ENCODE data around the gene PP2D1. TPM values are rescaled to one million over a fixed set of nuclear protein-coding genes. Genes with fewer than 3 reads are reported as not detected.
A peak's percentile ranks its signal among the peaks of the same experiment; 100 is the strongest.

The PP2D1 gene
- total RNA-seq, 1 experiment from 2014 or later = not detected

GRCh38 chr3:20042331-20042730 is 30.3 kb upstream of the PP2D1 start:
- no peak overlapping the region for H3K27ac ChIP-seq (ENCODE audit: low read depth, low read length, poor library complexity, severe bottlenecking)
- no peak overlapping the region for H3K4me3 ChIP-seq (ENCODE audit: low read depth, low read length, poor library complexity, severe bottlenecking)
- H3K9me3 ChIP-seq (ENCODE audit: low read depth, low read length, poor library complexity, severe bottlenecking) = no peaks in the 10 kb centered on the region
- ChIA-PET POLR2A (ENCODE audit: low non-redundant PET) (no interaction called here), CTCF (no interaction called here)
- H3K4me1 ChIP-seq (ENCODE audit: insufficient read depth, low read length, poor library complexity, severe bottlenecking) = peaks cover 7% of the 10 kb centered on the region
- no peak for DNase-seq (ENCODE audit: low spot score)
- H3K27me3 ChIP-seq (replicated peaks; ENCODE audit: insufficient read depth, low read depth, low read length, poor library complexity) = no peaks in the 10 kb centered on the region
- no TSS peak for BruUV-seq (replicated peaks)
- intact Hi-C loops (cut with micrococcal nuclease; ENCODE audit: unreplicated experiment) = loop anchor here (5.0 kb wide), 1 partner anchor 95 kb away; the partner anchor contains the start of gene RAB5A
- TF ChIP-seq EZH2 (IDR thresholded peaks at IDR 0.05; ENCODE audit: borderline replicate concordance, low read depth, low read length, poor library complexity, severe bottlenecking) (no peak), CTCF (conservative IDR thresholded peaks at IDR 0.05; ENCODE audit: low read depth, low read length) (no peak)
- H3K36me3 ChIP-seq (ENCODE audit: insufficient read depth, low read length, poor library complexity, severe bottlenecking) = no peaks in the 10 kb centered on the region

GRCh38 chr3:20041197-20041780 is 29.2 kb upstream of the PP2D1 start:
- CTCF ChIA-PET = no interaction called here
- intact Hi-C loops (cut with micrococcal nuclease; ENCODE audit: unreplicated experiment) = loop anchor here (5.0 kb wide), 1 partner anchor 94 kb away; the partner anchor contains the start of gene RAB5A

GRCh38 chr3:20040548-20041196 is 28.6 kb upstream of the PP2D1 start:
- no peaks in the 10 kb centered on the region for H3K27me3 ChIP-seq (replicated peaks; ENCODE audit: insufficient read depth, low read depth, low read length, poor library complexity)
- intact Hi-C loops (cut with micrococcal nuclease; ENCODE audit: unreplicated experiment) = loop anchor here (5.0 kb wide), 1 partner anchor 93 kb away; the partner anchor contains the start of gene RAB5A
- ChIA-PET CTCF (no interaction called here), POLR2A (ENCODE audit: low non-redundant PET) (interaction anchor here (0.7 kb wide), 1 partner anchor 226 kb away, joined by 6 read pairs; no protein-coding TSS in a partner anchor)
- peak; percentile 38 for TF ChIP-seq CTCF (conservative IDR thresholded peaks at IDR 0.05; ENCODE audit: low read depth, low read length)
- no peak for TF ChIP-seq EZH2 (IDR thresholded peaks at IDR 0.05; ENCODE audit: borderline replicate concordance, low read depth, low read length, poor library complexity, severe bottlenecking)
- BruUV-seq (replicated peaks) = no TSS peak
- H3K4me3 ChIP-seq (ENCODE audit: low read depth, low read length, poor library complexity, severe bottlenecking) = peak overlapping the region; percentile 76
- H3K27ac ChIP-seq (ENCODE audit: low read depth, low read length, poor library complexity, severe bottlenecking) = no peak overlapping the region
- peak; percentile 84 for DNase-seq (ENCODE audit: low spot score)
- no peaks in the 10 kb centered on the region for H3K36me3 ChIP-seq (ENCODE audit: insufficient read depth, low read length, poor library complexity, severe bottlenecking)
- H3K9me3 ChIP-seq (ENCODE audit: low read depth, low read length, poor library complexity, severe bottlenecking) = no peaks in the 10 kb centered on the region
- peaks cover 7% of the 10 kb centered on the region for H3K4me1 ChIP-seq (ENCODE audit: insufficient read depth, low read length, poor library complexity, severe bottlenecking)

More at GRCh38 chr3:20041197-20041780, 29.2 kb upstream of the PP2D1 start:
- peak overlapping the region; percentile 76 for H3K4me3 ChIP-seq (ENCODE audit: low read depth, low read length, poor library complexity, severe bottlenecking)
- no peaks in the 10 kb centered on the region for H3K36me3 ChIP-seq (ENCODE audit: insufficient read depth, low read length, poor library complexity, severe bottlenecking)
- no peaks in the 10 kb centered on the region for H3K27me3 ChIP-seq (replicated peaks; ENCODE audit: insufficient read depth, low read depth, low read length, poor library complexity)
- no TSS peak for BruUV-seq (replicated peaks)
- TF ChIP-seq CTCF (conservative IDR thresholded peaks at IDR 0.05; ENCODE audit: low read depth, low read length) (no peak), EZH2 (IDR thresholded peaks at IDR 0.05; ENCODE audit: borderline replicate concordance, low read depth, low read length, poor library complexity, severe bottlenecking) (no peak)
- peak; percentile 58 for DNase-seq (ENCODE audit: low spot score)
- H3K4me1 ChIP-seq (ENCODE audit: insufficient read depth, low read length, poor library complexity, severe bottlenecking) = peaks cover 7% of the 10 kb centered on the region
- POLR2A ChIA-PET (ENCODE audit: low non-redundant PET) = interaction anchor here (0.7 kb wide), 1 partner anchor 227 kb away, joined by 6 read pairs; no protein-coding TSS in a partner anchor
- no peaks in the 10 kb centered on the region for H3K9me3 ChIP-seq (ENCODE audit: low read depth, low read length, poor library complexity, severe bottlenecking)
- no peak overlapping the region for H3K27ac ChIP-seq (ENCODE audit: low read depth, low read length, poor library complexity, severe bottlenecking)

Data from A673 (cell line).